Uterus (tissue), 4 donors: ENCODE measurements around the gene ZNF710. TPM values are rescaled to one million over a fixed set of nuclear protein-coding genes. Genes with fewer than 3 reads are reported as not detected.

Source experiments
- DNase-seq, 2 donors: peaks; one replicate each; pipeline ENCODE4 v3.0.0-alpha.2; 2019 to 2020
- H3K27ac ChIP-seq, 2 donors: fragments of 200-600 bp; sonication (generic); 1 replicate in 1 of 2; 2 replicates in 1 of 2; pipeline ENCODE4 v1.5.1; 2016 to 2018
- H3K27me3 ChIP-seq, 2 donors: fragments of 200-600 bp; sonication (generic); one replicate each; pipeline ENCODE4 v1.5.1; 2018 to 2019; ENCODE audit warnings: control low read depth in 1 of 2
- H3K36me3 ChIP-seq, 2 donors: fragments of 200-600 bp; sonication (generic); one replicate each; pipeline ENCODE4 v1.5.1; 2019; ENCODE audit warnings: control low read depth in 1 of 2
- H3K4me1 ChIP-seq, 2 donors: fragments of 200-600 bp; sonication (generic); one replicate each; pipeline ENCODE4 v1.5.1; 2018 to 2019; ENCODE audit warnings: control low read depth in 1 of 2
- H3K4me3 ChIP-seq, 2 donors: fragments of 200-600 bp; sonication (generic); 1 replicate in 1 of 2; 2 replicates in 1 of 2; pipeline ENCODE4 v1.5.1; 2018 to 2019; ENCODE audit warnings: mild to moderate bottlenecking in 1 of 2
- H3K9me3 ChIP-seq, 2 donors: fragments of 200-600 bp; sonication (generic); one replicate each; pipeline ENCODE4 v1.5.1; 2019; ENCODE audit warnings: control low read depth in 1 of 2
- POLR2A ChIP-seq, 2 donors: fragments of 450-650 bp; IDR thresholded peaks; one replicate each; pipeline ENCODE4 v1.6.1; 2016; ENCODE audit warnings: antibody characterized with exemption in 2 of 2, mild to moderate bottlenecking in 1 of 2, moderate library complexity in 1 of 2
- intact Hi-C: fragments of 100-400 bp; cut with DNase I; formaldehyde crosslinking; loops from one replicate; pipeline ENCODE4 v1.15.1; 2023; ENCODE audit warnings: low total_unique reads
- total RNA-seq, 4 donors: library from RNA; depleted of rRNA in 3 of 4; stranded (reverse); fragments of >200 nt in 3 of 4; gene quantifications; one replicate each; pipeline versions ENCODE4 v1.1.0 to v1.2.4, GENCODE V29; 2014 to 2023
- TF ChIP-seq, protein P1 (sequence below), 4 experiments: fragments of 200-600 bp in 2 of 4; fragments of 450-650 bp in 2 of 4; sonication (generic) in 2 of 4; IDR thresholded peaks; one replicate each; pipeline ENCODE4 v1.5.1; 2016 to 2019; ENCODE audit warnings: antibody characterized with exemption in 4 of 4, mild to moderate bottlenecking in 2 of 4, moderate library complexity in 1 of 4
- donor health status: DM: yes; HTN: yes; CAD: no.

Gene ZNF710
- total RNA-seq, 4 donors from 2014 or later = 2.3 to 22.2 (median 8.4) TPM

DNA sequence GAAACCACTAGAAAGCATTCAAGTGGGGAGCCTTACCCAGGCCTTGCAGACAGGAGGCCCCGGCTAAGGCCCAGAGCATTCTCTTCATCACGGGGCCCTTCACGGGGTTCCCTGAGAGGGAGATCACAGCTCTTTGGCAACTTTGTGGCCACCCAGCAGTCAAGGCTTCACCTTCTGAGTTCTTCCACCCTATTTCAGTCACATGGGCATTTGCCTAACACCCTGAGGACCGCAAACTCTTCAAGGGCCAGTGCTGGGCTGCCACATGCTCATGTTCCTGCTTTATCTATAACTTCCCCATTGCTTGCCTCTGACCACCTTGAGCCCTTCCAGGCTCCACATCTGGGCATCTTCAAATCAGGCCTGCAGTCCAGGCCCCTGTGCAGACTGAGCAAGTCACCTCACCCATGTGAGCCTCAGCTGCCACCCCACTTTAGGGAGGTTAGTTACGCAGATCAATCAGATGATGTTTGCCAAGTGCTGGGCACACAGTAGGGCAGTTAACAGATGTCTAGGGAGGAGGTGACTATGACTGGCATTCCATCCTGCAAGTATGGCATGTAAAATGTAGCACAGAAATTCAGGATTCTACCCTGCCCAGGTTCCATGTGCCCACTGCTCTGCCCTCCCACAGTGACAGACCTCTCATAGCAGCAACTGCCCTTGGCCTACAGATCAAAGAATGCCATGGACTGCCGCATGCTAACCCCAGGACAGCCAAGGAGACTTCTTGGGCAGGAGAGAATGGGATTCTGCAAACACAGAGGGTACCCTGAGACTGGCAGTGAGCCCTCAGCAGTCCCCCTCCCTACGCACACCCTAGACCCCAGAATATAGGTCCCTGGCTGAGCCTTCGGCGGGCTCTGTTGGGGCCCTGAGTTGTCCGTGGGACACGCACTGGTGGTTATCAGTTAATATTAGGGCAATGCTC, 37.6 kb upstream of the ZNF710 start:
- DNase-seq = no peak

DNA sequence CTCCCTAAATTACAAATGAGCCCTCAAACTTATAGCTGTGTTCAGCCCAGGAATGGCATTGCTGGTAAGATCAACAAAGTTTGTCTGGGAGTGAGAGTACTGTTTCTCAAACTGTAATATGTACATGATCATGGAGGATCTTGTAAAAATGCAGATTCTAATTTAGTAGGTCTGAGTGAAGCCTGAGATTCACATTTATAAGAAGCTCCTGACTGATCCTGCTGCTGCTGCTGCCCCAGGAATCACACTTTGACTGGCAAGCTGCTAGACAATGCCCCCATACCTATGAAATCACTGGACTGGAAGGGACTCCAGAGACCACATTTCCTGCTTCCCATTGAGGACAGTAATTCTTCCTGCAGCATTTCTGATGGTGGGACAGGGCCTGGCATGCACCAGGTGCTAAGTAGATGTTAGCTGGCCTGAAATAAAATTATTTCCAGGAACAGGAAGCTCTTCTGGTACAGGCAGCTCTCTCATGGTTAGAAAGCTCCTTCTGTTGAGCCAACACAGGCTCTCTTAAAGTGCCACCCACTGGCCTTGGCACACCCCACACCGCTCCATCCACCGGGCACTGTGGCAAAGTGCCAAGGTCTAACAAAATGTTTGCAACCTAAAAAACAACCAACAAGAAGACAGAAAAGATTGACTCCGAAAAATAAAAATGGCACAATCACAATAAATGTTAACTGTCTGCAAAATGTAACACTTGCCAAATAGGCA, 36.7 kb upstream of the ZNF710 start:
- TF ChIP-seq POLR2A (IDR thresholded peaks at IDR 0.05) = no peak
- TF ChIP-seq, protein P1, sequence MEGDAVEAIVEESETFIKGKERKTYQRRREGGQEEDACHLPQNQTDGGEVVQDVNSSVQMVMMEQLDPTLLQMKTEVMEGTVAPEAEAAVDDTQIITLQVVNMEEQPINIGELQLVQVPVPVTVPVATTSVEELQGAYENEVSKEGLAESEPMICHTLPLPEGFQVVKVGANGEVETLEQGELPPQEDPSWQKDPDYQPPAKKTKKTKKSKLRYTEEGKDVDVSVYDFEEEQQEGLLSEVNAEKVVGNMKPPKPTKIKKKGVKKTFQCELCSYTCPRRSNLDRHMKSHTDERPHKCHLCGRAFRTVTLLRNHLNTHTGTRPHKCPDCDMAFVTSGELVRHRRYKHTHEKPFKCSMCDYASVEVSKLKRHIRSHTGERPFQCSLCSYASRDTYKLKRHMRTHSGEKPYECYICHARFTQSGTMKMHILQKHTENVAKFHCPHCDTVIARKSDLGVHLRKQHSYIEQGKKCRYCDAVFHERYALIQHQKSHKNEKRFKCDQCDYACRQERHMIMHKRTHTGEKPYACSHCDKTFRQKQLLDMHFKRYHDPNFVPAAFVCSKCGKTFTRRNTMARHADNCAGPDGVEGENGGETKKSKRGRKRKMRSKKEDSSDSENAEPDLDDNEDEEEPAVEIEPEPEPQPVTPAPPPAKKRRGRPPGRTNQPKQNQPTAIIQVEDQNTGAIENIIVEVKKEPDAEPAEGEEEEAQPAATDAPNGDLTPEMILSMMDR (IDR thresholded peaks at IDR 0.05) = no peak
- H3K27me3 ChIP-seq = no peaks in the 10 kb centered on the region

More for the DNA sequence above, 37.6 kb upstream of the ZNF710 start:
- TF ChIP-seq POLR2A (IDR thresholded peaks at IDR 0.05) = no peak
- TF ChIP-seq, protein P1 (IDR thresholded peaks at IDR 0.05) = no peak
- Histone ChIP-seq H3K4me3 (no peak overlapping the region), H3K36me3 (no peaks in the 10 kb centered on the region), H3K27ac (no peak overlapping the region), H3K27me3 (no peaks in the 10 kb centered on the region), H3K4me1 (no peaks in the 10 kb centered on the region), H3K9me3 (no peaks in the 10 kb centered on the region)
- intact Hi-C loops = no loop called here

DNA sequence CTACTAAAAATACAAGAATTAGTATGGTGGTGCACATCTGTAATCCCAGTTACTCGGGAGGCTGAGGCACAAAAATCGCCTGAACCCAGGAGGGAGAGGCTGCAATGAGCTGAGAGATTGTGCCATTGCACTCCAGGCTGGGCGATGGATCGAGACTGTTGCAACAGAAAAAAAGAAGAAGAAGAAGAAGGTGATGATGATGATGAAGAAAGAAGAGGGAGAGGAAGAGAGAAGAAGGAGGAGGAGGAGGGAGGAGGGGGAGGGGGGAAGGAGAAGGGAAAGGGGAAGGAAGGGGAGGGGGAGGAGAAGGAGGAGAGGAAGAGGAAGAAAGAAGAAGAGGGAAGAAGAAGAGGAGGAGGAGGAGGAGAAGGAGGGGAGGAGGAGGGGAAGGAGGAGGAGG, 33.2 kb upstream of the ZNF710 start:
- Histone ChIP-seq H3K27ac (no peak overlapping the region), H3K4me3 (no peak overlapping the region), H3K36me3 (no peaks in the 10 kb centered on the region), H3K4me1 (no peaks in the 10 kb centered on the region), H3K27me3 (no peaks in the 10 kb centered on the region), H3K9me3 (no peaks in the 10 kb centered on the region)
- intact Hi-C loops = no loop called here
- DNase-seq = no peak
- no peak for TF ChIP-seq POLR2A (IDR thresholded peaks at IDR 0.05)
- TF ChIP-seq, protein P1 (IDR thresholded peaks at IDR 0.05) = no peak

More for the DNA sequence above, 36.7 kb upstream of the ZNF710 start:
- intact Hi-C loops = no loop called here
- Histone ChIP-seq H3K27ac (no peak overlapping the region), H3K36me3 (no peaks in the 10 kb centered on the region), H3K4me1 (no peaks in the 10 kb centered on the region), H3K4me3 (no peak overlapping the region), H3K9me3 (no peaks in the 10 kb centered on the region)
- no peak for DNase-seq

DNA sequence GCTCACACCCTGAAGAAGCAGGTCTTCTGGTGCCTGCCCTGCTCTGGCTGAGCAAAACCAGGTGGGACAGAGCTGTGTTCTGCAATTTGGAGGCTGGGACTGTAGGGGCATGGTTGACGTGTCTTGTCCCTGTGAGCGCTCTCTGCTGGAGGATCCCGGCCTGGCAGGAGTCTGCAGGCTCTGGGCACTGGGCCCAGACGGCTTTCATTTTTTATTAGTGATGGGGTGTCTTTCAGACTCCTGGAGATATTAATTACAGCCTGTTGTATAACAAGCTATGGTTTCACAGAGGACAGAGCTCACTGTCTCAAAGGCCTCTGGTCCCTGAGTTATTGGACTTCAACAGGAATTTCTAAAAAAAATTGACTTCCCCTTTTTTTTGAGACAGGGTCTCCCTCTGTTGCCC, 29.5 kb upstream of the ZNF710 start:
- Histone ChIP-seq H3K4me1 (no peaks in the 10 kb centered on the region), H3K27me3 (no peaks in the 10 kb centered on the region), H3K27ac (no peak overlapping the region), H3K9me3 (no peaks in the 10 kb centered on the region), H3K4me3 (no peak overlapping the region), H3K36me3 (no peaks in the 10 kb centered on the region)
- TF ChIP-seq, protein P1 (IDR thresholded peaks at IDR 0.05) = peak in 3 of 4 experiments; percentile 31 to 39 (median 33)
- no peak for TF ChIP-seq POLR2A (IDR thresholded peaks at IDR 0.05)
- intact Hi-C loops = no loop called here
- peak; percentile 22 to 36 for DNase-seq

DNA sequence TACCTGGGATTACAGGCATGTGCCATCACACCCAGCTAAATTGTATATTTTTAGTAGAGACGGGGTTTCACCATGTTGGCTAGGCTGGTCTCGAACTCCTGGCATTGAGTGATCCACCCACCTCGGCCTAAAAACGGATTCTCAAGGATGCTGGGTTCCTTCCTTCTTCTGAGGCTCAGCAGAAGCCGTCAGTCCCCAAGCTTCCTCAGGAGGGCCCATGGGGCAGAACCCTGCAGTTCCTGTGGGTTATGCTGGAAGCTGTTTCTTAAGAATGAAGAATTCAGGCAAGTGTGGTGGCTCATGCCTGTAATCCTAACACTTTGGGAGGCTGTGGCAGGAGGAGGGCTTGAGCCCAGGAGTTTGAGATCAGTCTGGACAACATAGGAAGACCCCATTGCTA, 29.0 kb upstream of the ZNF710 start:
- no peaks in the 10 kb centered on the region for H3K4me1 ChIP-seq
- intact Hi-C loops = no loop called here
- H3K4me3 ChIP-seq = no peak overlapping the region
- no peak overlapping the region for H3K27ac ChIP-seq
- H3K9me3 ChIP-seq = no peaks in the 10 kb centered on the region
- H3K27me3 ChIP-seq = no peaks in the 10 kb centered on the region
- no peak for TF ChIP-seq POLR2A (IDR thresholded peaks at IDR 0.05)
- TF ChIP-seq, protein P1 (IDR thresholded peaks at IDR 0.05) = no peak
- no peak for DNase-seq
- H3K36me3 ChIP-seq = no peaks in the 10 kb centered on the region
